ENCODE data around the gene IL16.

DNA sequence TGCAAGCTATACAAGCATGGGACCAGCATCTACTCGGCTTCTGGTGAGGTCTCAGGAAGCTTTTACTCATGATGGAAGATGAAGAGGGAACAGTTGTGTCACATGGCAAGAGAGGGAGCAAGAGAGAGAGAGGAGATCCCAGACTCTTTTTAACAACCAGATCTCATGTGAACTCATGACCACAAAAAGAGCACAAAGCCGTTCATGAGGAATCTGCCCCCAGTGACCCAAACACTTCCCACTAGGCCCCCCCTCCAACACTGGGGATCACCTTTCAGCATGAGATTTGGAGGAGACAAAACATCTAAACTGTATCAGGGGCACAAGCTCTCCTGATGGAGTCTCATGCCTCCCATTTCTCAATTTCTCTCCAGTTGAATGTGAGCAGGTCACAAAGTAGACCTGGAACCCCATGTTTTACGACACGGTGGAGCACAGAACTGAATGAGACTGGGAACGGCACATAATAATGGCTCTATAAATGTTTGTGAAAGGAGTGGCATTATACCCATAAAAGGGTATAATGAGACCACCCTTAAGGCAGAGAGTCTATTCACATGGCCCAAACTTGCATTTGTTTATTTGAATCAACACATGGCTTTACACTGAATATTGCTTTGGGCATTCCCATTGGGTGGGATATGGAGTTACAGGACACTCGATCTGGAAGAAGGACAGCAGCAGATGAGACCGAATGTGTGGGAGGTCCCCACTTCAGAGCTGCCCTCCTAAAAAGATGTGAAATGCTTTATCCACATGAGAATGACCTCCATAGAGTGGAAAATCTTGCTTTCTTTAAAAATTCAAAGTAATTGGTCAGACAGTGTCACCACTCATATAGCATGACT, 38.8 kb downstream of the IL16 start:
- TF ChIP-seq, protein P1, sequence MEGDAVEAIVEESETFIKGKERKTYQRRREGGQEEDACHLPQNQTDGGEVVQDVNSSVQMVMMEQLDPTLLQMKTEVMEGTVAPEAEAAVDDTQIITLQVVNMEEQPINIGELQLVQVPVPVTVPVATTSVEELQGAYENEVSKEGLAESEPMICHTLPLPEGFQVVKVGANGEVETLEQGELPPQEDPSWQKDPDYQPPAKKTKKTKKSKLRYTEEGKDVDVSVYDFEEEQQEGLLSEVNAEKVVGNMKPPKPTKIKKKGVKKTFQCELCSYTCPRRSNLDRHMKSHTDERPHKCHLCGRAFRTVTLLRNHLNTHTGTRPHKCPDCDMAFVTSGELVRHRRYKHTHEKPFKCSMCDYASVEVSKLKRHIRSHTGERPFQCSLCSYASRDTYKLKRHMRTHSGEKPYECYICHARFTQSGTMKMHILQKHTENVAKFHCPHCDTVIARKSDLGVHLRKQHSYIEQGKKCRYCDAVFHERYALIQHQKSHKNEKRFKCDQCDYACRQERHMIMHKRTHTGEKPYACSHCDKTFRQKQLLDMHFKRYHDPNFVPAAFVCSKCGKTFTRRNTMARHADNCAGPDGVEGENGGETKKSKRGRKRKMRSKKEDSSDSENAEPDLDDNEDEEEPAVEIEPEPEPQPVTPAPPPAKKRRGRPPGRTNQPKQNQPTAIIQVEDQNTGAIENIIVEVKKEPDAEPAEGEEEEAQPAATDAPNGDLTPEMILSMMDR (IDR thresholded peaks at IDR 0.05 in 2 of 3, conservative IDR thresholded peaks at IDR 0.05 in 1 of 3; ENCODE audit: borderline replicate concordance in 1 of 3, insufficient read depth in 1 of 3, low read depth in 2 of 3, low read length in 2 of 3), result no peak
- no peak for TF ChIP-seq TCF7L2 (IDR thresholded peaks at IDR 0.05; ENCODE audit: borderline replicate concordance, extremely low read depth, insufficient read depth, insufficient read length)
- no peak for TF ChIP-seq RAD21 (IDR thresholded peaks at IDR 0.05; ENCODE audit: low read depth)
- TF ChIP-seq EGR1 (IDR thresholded peaks at IDR 0.05; ENCODE audit: low read depth), result no peak

Data from HCT116 (cell line).